Tibial artery (tissue), 4 donors: ENCODE results near the gene TTN.

Experiments used
- DNase-seq, 2 donors: peaks; one replicate each; pipeline ENCODE4 v3.0.0-alpha.2; 2019
- H3K27ac ChIP-seq, 2 donors: fragments of 200-600 bp; sonication (generic) in 1 of 2; 1 replicate in 1 of 2; 2 replicates in 1 of 2; pipeline ENCODE4 v1.5.1; 2018 to 2019; ENCODE audit warnings: mild to moderate bottlenecking in 1 of 2
- H3K27me3 ChIP-seq, 2 donors: fragments of 200-600 bp; sonication (generic) in 1 of 2; one replicate each; pipeline versions ENCODE4 v1.5.1 to v1.6.0; 2016 to 2019
- H3K36me3 ChIP-seq, 3 donors: fragments of 200-600 bp; sonication (generic) in 2 of 3; one replicate each; pipeline ENCODE4 v1.5.1; 2016 to 2019; ENCODE audit warnings: mild to moderate bottlenecking in 2 of 3
- H3K4me1 ChIP-seq, 4 donors: fragments of 200-600 bp; sonication (generic) in 2 of 4; 1 replicate in 3 of 4; 2 replicates in 1 of 4; pipeline ENCODE4 v1.5.1; 2016 to 2019
- H3K4me3 ChIP-seq, 2 donors: fragments of 200-600 bp; sonication (generic) in 1 of 2; 1 replicate in 1 of 2; 2 replicates in 1 of 2; pipeline ENCODE4 v1.5.1; 2018 to 2019; ENCODE audit warnings: mild to moderate bottlenecking in 2 of 2
- H3K9me3 ChIP-seq, 3 donors: fragments of 200-600 bp; sonication (generic) in 1 of 3; one replicate each; pipeline ENCODE4 v1.5.1; 2016 to 2019
- intact Hi-C: fragments of 100-400 bp; cut with DNase I; formaldehyde crosslinking; loops from one replicate; pipeline ENCODE4 v1.15.0; 2023; ENCODE audit warnings: low total_unique reads
- TF ChIP-seq, protein P1 (sequence below), 2 experiments: fragments of 200-600 bp in 1 of 2; fragments of 450-650 bp in 1 of 2; IDR thresholded peaks; one replicate each; pipeline ENCODE4 v1.5.1; 2017 to 2019; ENCODE audit warnings: antibody characterized with exemption in 2 of 2, mild to moderate bottlenecking in 1 of 2, moderate library complexity in 1 of 2

Gene TTN

GRCh38 chr2:178827111-178827510 lies 19.9 kb upstream of the TTN start:
- Histone ChIP-seq H3K27ac (no peak overlapping the region), H3K4me1 (peaks cover 0 to 31% (median 5%) of the 10 kb centered on the region in 4 donors), H3K4me3 (no peak overlapping the region), H3K36me3 (no peaks in the 10 kb centered on the region), H3K9me3 (no peaks in the 10 kb centered on the region), H3K27me3 (no peaks in the 10 kb centered on the region)
- TF ChIP-seq, protein P1, sequence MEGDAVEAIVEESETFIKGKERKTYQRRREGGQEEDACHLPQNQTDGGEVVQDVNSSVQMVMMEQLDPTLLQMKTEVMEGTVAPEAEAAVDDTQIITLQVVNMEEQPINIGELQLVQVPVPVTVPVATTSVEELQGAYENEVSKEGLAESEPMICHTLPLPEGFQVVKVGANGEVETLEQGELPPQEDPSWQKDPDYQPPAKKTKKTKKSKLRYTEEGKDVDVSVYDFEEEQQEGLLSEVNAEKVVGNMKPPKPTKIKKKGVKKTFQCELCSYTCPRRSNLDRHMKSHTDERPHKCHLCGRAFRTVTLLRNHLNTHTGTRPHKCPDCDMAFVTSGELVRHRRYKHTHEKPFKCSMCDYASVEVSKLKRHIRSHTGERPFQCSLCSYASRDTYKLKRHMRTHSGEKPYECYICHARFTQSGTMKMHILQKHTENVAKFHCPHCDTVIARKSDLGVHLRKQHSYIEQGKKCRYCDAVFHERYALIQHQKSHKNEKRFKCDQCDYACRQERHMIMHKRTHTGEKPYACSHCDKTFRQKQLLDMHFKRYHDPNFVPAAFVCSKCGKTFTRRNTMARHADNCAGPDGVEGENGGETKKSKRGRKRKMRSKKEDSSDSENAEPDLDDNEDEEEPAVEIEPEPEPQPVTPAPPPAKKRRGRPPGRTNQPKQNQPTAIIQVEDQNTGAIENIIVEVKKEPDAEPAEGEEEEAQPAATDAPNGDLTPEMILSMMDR (IDR thresholded peaks at IDR 0.05): no peak
- DNase-seq: no peak
- intact Hi-C loops: no loop called here

DNA sequence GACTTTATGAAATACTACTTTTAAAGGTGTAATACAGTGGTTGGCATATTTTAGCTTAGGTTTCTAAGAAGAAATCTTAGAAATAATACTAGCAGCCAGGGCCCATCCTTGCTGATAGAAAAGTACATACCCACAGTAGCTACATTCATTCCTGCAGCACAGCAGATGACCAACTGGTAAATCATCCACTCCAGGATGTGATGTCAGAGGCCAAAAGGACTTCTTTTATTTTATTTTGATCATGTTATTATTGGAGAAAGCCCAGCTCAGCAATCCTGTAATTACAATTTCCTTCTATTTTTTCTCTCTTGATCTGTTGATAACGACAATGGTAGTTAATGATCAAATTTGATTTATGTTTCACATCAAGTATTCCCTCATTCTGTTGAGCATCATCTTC lies 18.0 kb upstream of the TTN start:
- no peaks in the 10 kb centered on the region for H3K9me3 ChIP-seq
- peaks cover 0 to 30% (median 5%) of the 10 kb centered on the region in 4 donors for H3K4me1 ChIP-seq
- no peak for DNase-seq
- no peak overlapping the region for H3K27ac ChIP-seq
- no peaks in the 10 kb centered on the region for H3K36me3 ChIP-seq
- TF ChIP-seq, protein P1 (IDR thresholded peaks at IDR 0.05): no peak
- no peak overlapping the region for H3K4me3 ChIP-seq
- intact Hi-C loops: no loop called here
- H3K27me3 ChIP-seq: no peaks in the 10 kb centered on the region

- Histone ChIP-seq H3K36me3 (no peaks in the 10 kb centered on the region), H3K4me1 (peaks cover 0 to 30% (median 5%) of the 10 kb centered on the region in 4 donors), H3K9me3 (no peaks in the 10 kb centered on the region), H3K4me3 (no peak overlapping the region), H3K27me3 (no peaks in the 10 kb centered on the region), H3K27ac (no peak overlapping the region)
- no peak for DNase-seq
- TF ChIP-seq, protein P1 (IDR thresholded peaks at IDR 0.05): no peak
- intact Hi-C loops: no loop called here
Observed at GRCh38 chr2:178824181-178824580, 17.0 kb upstream of the TTN start.

- no peaks in the 10 kb centered on the region for H3K36me3 ChIP-seq
- H3K9me3 ChIP-seq: no peaks in the 10 kb centered on the region
- DNase-seq: no peak
- no peak overlapping the region for H3K27ac ChIP-seq
- TF ChIP-seq, protein P1 (IDR thresholded peaks at IDR 0.05): no peak
- no peaks in the 10 kb centered on the region for H3K27me3 ChIP-seq
- H3K4me3 ChIP-seq: no peak overlapping the region
- intact Hi-C loops: no loop called here
- H3K4me1 ChIP-seq: peaks cover 0 to 17% (median 0%) of the 10 kb centered on the region in 4 donors
Observed at GRCh38 chr2:178819992-178820391, 12.8 kb upstream of the TTN start.

- Histone ChIP-seq H3K4me3 (no peak overlapping the region), H3K9me3 (no peaks in the 10 kb centered on the region), H3K27me3 (no peaks in the 10 kb centered on the region), H3K4me1 (peaks cover 0 to 17% (median 0%) of the 10 kb centered on the region in 4 donors), H3K36me3 (no peaks in the 10 kb centered on the region), H3K27ac (no peak overlapping the region)
- no peak for DNase-seq
- TF ChIP-seq, protein P1 (IDR thresholded peaks at IDR 0.05): no peak
- intact Hi-C loops: no loop called here
Observed at GRCh38 chr2:178819147-178819875, 12.1 kb upstream of the TTN start.
